ENCODE results near the gene LEMD2. TPM values are rescaled to one million over a fixed set of nuclear protein-coding genes. Genes with fewer than 3 reads are reported as not detected.

LEMD2 gene
- total RNA-seq, 1 experiment from 2014 or later: 91.8 TPM

DNA sequence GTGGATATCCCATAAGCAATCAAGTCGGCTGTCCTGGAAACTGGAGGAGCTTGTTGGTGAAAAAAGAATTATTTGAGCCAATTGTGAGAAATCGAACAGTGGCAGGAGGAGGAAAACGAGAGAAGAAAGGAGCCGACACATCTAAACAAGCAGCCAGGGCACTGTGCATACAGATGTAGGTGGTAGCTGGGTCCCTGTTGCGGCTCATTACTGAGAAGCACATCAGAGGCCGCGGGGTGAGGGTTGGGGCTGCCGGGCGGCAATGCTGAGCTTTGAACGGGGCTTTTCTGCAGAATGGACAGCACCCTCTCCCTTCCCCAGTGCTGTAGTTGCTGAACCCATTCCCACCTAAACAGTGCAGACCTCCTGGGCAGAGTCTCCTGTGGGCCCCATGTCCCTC, 4.1 kb upstream of the LEMD2 start:
- Mint-ChIP-seq H3K4me1 (peaks cover 79 to 82% of the 10 kb centered on the region in 2 experiments), H3K4me3 (no peak overlapping the region), H3K27me3 (ENCODE audit: low read depth) (no peaks in the 10 kb centered on the region; the same call in 1 of the 2 replicates), H3K27ac (no peak overlapping the region), H3K9me3 (no peaks in the 10 kb centered on the region), H3K36me3 (ENCODE audit: insufficient read depth in 1 of 3, low read depth in 3 of 3) (no peaks in the 10 kb centered on the region; a peak in 1 of 7 replicates)
- Histone ChIP-seq H2BK12ac (ENCODE audit: insufficient read length, low read depth, low read length) (no peak overlapping the region), H2AK5ac (ENCODE audit: insufficient read length, low read length) (no peak overlapping the region), H3K79me2 (ENCODE audit: insufficient read depth, low read length) (no peaks in the 10 kb centered on the region), H2BK15ac (ENCODE audit: low read depth, low read length) (no peak overlapping the region), H3K23me2 (ENCODE audit: insufficient read length, low read depth, low read length, poor library complexity, severe bottlenecking) (peaks cover 4% of the 10 kb centered on the region), H3K56ac (ENCODE audit: insufficient read length, low read depth, low read length) (no peak overlapping the region), H4K20me1 (ENCODE audit: control insufficient read depth, insufficient read depth, insufficient read length) (no peaks in the 10 kb centered on the region), H3K18ac (ENCODE audit: insufficient read length, low read depth, low read length) (no peak overlapping the region), H4K8ac (replicated peaks; ENCODE audit: insufficient read length, low read depth, low read length) (no peak overlapping the region), H3K4me2 (ENCODE audit: insufficient read depth, insufficient read length, low read length) (no peak overlapping the region), H3K4me1 (ENCODE audit: insufficient read depth, low read length) (peaks cover 8% of the 10 kb centered on the region), H3K23ac (ENCODE audit: insufficient read length, low read depth, low read length) (no peak overlapping the region), H2BK120ac (ENCODE audit: low read depth, low read length, poor library complexity, severe bottlenecking) (no peak overlapping the region), H4K5ac (ENCODE audit: insufficient read length, low read depth, low read length) (no peak overlapping the region), H3K27me3 (ENCODE audit: insufficient read depth, low read length) (no peaks in the 10 kb centered on the region), H3K4ac (ENCODE audit: low read depth, low read length) (no peak overlapping the region), H2BK5ac (ENCODE audit: insufficient read length, low read length) (no peak overlapping the region), H3K9ac (ENCODE audit: extremely low read depth, insufficient read length, low read length) (no peak overlapping the region), H2AFZ (ENCODE audit: low read length) (no peak overlapping the region), H3K9me3 (ENCODE audit: control insufficient read depth, low read depth, low read length) (no peaks in the 10 kb centered on the region), H3K27ac (ENCODE audit: insufficient read length, low read depth, low read length) (no peak overlapping the region), H4K91ac (ENCODE audit: insufficient read length, low read depth, low read length) (no peak overlapping the region), H2BK20ac (ENCODE audit: low read depth, low read length, poor library complexity, severe bottlenecking) (no peak overlapping the region), H3K79me1 (ENCODE audit: insufficient read depth, low read depth, low read length, poor library complexity, severe bottlenecking) (no peaks in the 10 kb centered on the region), H3T11ph (ENCODE audit: low read length) (no peak overlapping the region), H3K14ac (ENCODE audit: insufficient read depth, low read length) (no peak overlapping the region)
- TF ChIP-seq, protein P1, sequence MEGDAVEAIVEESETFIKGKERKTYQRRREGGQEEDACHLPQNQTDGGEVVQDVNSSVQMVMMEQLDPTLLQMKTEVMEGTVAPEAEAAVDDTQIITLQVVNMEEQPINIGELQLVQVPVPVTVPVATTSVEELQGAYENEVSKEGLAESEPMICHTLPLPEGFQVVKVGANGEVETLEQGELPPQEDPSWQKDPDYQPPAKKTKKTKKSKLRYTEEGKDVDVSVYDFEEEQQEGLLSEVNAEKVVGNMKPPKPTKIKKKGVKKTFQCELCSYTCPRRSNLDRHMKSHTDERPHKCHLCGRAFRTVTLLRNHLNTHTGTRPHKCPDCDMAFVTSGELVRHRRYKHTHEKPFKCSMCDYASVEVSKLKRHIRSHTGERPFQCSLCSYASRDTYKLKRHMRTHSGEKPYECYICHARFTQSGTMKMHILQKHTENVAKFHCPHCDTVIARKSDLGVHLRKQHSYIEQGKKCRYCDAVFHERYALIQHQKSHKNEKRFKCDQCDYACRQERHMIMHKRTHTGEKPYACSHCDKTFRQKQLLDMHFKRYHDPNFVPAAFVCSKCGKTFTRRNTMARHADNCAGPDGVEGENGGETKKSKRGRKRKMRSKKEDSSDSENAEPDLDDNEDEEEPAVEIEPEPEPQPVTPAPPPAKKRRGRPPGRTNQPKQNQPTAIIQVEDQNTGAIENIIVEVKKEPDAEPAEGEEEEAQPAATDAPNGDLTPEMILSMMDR (conservative IDR thresholded peaks at IDR 0.05): no peak
- DNase-seq: no peak
- WGBS (ENCODE audit: extremely low coverage, insufficient read length, low lambda C conversion rate): no CpG with 5 or more reads among the region's 10 CpGs
